ENCODE results near the gene CECR2. TPM values are rescaled to one million over a fixed set of nuclear protein-coding genes. Genes with fewer than 3 reads are reported as not detected.

The CECR2 gene
- polyA plus RNA-seq, 1 donor from 2014 or later: 2.1 TPM

- no peaks in the 10 kb centered on the region for H4K20me1 ChIP-seq (ENCODE audit: insufficient read depth)
Measured at GRCh38 chr22:17446698-17447097, 77.4 kb downstream of the CECR2 start.

GRCh38 chr22:17451316-17451715, 82.1 kb downstream of the CECR2 start:
- Histone ChIP-seq H3K9ac (ENCODE audit: low read length) (no peak overlapping the region), H3K4me2 (ENCODE audit: low read length) (no peak overlapping the region), H3K36me3 (ENCODE audit: insufficient read depth, low read length) (no peaks in the 10 kb centered on the region), H3K9me3 (ENCODE audit: low read length) (no peaks in the 10 kb centered on the region), H3K27me3 (ENCODE audit: insufficient read depth, low read depth, low read length) (no peaks in the 10 kb centered on the region), H4K20me1 (ENCODE audit: insufficient read depth) (no peaks in the 10 kb centered on the region), H3K79me2 (replicated peaks; ENCODE audit: insufficient read depth, low read length) (peaks cover 4% of the 10 kb centered on the region), H3F3A (ENCODE audit: insufficient read depth, low read length, poor library complexity, severe bottlenecking) (no peaks in the 10 kb centered on the region), H3K4me3 (ENCODE audit: low read length) (no peak overlapping the region), H2AFZ (ENCODE audit: low read depth, low read length) (no peak overlapping the region), H3K9me2 (ENCODE audit: insufficient read depth, low read length) (no peaks in the 10 kb centered on the region), H3K27ac (ENCODE audit: low read length) (no peak overlapping the region)
- TF ChIP-seq POLR2AphosphoS5 (IDR thresholded peaks at IDR 0.05) (no peak), EP300 (conservative IDR thresholded peaks at IDR 0.05; ENCODE audit: poor library complexity, severe bottlenecking) (no peak), MXI1 (conservative IDR thresholded peaks at IDR 0.05; ENCODE audit: poor library complexity, severe bottlenecking) (no peak), RAD21 (conservative IDR thresholded peaks at IDR 0.05) (no peak), CTCF (IDR thresholded peaks at IDR 0.05; ENCODE audit: poor library complexity, severe bottlenecking) (no peak), SMC3 (conservative IDR thresholded peaks at IDR 0.05; ENCODE audit: poor library complexity) (no peak), EZH2 (IDR thresholded peaks at IDR 0.05; ENCODE audit: borderline replicate concordance, insufficient read depth, low read length, poor library complexity, severe bottlenecking) (no peak), TAF1 (IDR thresholded peaks at IDR 0.05; ENCODE audit: low read depth) (no peak)
- TF ChIP-seq, protein P1, sequence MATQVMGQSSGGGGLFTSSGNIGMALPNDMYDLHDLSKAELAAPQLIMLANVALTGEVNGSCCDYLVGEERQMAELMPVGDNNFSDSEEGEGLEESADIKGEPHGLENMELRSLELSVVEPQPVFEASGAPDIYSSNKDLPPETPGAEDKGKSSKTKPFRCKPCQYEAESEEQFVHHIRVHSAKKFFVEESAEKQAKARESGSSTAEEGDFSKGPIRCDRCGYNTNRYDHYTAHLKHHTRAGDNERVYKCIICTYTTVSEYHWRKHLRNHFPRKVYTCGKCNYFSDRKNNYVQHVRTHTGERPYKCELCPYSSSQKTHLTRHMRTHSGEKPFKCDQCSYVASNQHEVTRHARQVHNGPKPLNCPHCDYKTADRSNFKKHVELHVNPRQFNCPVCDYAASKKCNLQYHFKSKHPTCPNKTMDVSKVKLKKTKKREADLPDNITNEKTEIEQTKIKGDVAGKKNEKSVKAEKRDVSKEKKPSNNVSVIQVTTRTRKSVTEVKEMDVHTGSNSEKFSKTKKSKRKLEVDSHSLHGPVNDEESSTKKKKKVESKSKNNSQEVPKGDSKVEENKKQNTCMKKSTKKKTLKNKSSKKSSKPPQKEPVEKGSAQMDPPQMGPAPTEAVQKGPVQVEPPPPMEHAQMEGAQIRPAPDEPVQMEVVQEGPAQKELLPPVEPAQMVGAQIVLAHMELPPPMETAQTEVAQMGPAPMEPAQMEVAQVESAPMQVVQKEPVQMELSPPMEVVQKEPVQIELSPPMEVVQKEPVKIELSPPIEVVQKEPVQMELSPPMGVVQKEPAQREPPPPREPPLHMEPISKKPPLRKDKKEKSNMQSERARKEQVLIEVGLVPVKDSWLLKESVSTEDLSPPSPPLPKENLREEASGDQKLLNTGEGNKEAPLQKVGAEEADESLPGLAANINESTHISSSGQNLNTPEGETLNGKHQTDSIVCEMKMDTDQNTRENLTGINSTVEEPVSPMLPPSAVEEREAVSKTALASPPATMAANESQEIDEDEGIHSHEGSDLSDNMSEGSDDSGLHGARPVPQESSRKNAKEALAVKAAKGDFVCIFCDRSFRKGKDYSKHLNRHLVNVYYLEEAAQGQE (IDR thresholded peaks at IDR 0.05; ENCODE audit: borderline replicate concordance): no peak

More at GRCh38 chr22:17446698-17447097, 77.4 kb downstream of the CECR2 start:
- no peak for TF ChIP-seq RAD21 (conservative IDR thresholded peaks at IDR 0.05)
- no peak for TF ChIP-seq MXI1 (conservative IDR thresholded peaks at IDR 0.05; ENCODE audit: poor library complexity, severe bottlenecking)
- no peak for TF ChIP-seq EP300 (conservative IDR thresholded peaks at IDR 0.05; ENCODE audit: poor library complexity, severe bottlenecking)
- no peak for TF ChIP-seq EZH2 (IDR thresholded peaks at IDR 0.05; ENCODE audit: borderline replicate concordance, insufficient read depth, low read length, poor library complexity, severe bottlenecking)
- TF ChIP-seq TAF1 (IDR thresholded peaks at IDR 0.05; ENCODE audit: low read depth): no peak
- TF ChIP-seq CTCF (IDR thresholded peaks at IDR 0.05; ENCODE audit: poor library complexity, severe bottlenecking): no peak
- no peak for TF ChIP-seq SMC3 (conservative IDR thresholded peaks at IDR 0.05; ENCODE audit: poor library complexity)
- TF ChIP-seq POLR2AphosphoS5 (IDR thresholded peaks at IDR 0.05): no peak
- TF ChIP-seq, protein P1 (IDR thresholded peaks at IDR 0.05; ENCODE audit: borderline replicate concordance): no peak
- no peak overlapping the region for H3K4me2 ChIP-seq (ENCODE audit: low read length)
- H3K36me3 ChIP-seq (ENCODE audit: insufficient read depth, low read length): no peaks in the 10 kb centered on the region
- H3F3A ChIP-seq (ENCODE audit: insufficient read depth, low read length, poor library complexity, severe bottlenecking): no peaks in the 10 kb centered on the region
- no peaks in the 10 kb centered on the region for H3K9me3 ChIP-seq (ENCODE audit: low read length)
- H3K9ac ChIP-seq (ENCODE audit: low read length): no peak overlapping the region
- no peak overlapping the region for H3K4me3 ChIP-seq (ENCODE audit: low read length)
- H2AFZ ChIP-seq (ENCODE audit: low read depth, low read length): no peak overlapping the region
- H3K27me3 ChIP-seq (ENCODE audit: insufficient read depth, low read depth, low read length): no peaks in the 10 kb centered on the region
- H3K79me2 ChIP-seq (replicated peaks; ENCODE audit: insufficient read depth, low read length): peaks cover 4% of the 10 kb centered on the region
- no peak overlapping the region for H3K27ac ChIP-seq (ENCODE audit: low read length)
- no peaks in the 10 kb centered on the region for H3K9me2 ChIP-seq (ENCODE audit: insufficient read depth, low read length)
